ENCODE measurements around the gene HMCN2.

The HMCN2 gene

GRCh38 chr9:130308081-130308571 is 42.6 kb downstream of the HMCN2 start:
- DNase-seq (ENCODE audit: low read depth in 2 of 2) = no peak

GRCh38 chr9:130309689-130310455 is 44.3 kb downstream of the HMCN2 start:
- no peak for DNase-seq (ENCODE audit: low read depth in 2 of 2)

- no peak for DNase-seq (ENCODE audit: low read depth in 2 of 2)
Observed at GRCh38 chr9:130310456-130310855, 44.9 kb downstream of the HMCN2 start.

GRCh38 chr9:130311003-130311402 is 45.4 kb downstream of the HMCN2 start:
- DNase-seq (ENCODE audit: low read depth in 2 of 2) = no peak

GRCh38 chr9:130311408-130312140 is 46.0 kb downstream of the HMCN2 start:
- DNase-seq (ENCODE audit: low read depth in 2 of 2) = no peak

- no peak for DNase-seq (ENCODE audit: low read depth in 2 of 2)
Observed at GRCh38 chr9:130313103-130313858, 47.7 kb downstream of the HMCN2 start.

- DNase-seq (ENCODE audit: low read depth in 2 of 2) = no peak
Observed at GRCh38 chr9:130315446-130316226, 50.1 kb downstream of the HMCN2 start.

- DNase-seq (ENCODE audit: low read depth in 2 of 2) = no peak
Observed at GRCh38 chr9:130316430-130316829, 50.9 kb downstream of the HMCN2 start.

GRCh38 chr9:130319300-130319699 is 53.7 kb downstream of the HMCN2 start:
- DNase-seq (ENCODE audit: low read depth in 2 of 2) = no peak

- DNase-seq (ENCODE audit: low read depth in 2 of 2) = no peak
Observed at GRCh38 chr9:130319944-130320712, 54.6 kb downstream of the HMCN2 start.

GRCh38 chr9:130320723-130321481 is 55.3 kb downstream of the HMCN2 start:
- DNase-seq (ENCODE audit: low read depth in 2 of 2) = no peak

GRCh38 chr9:130321539-130321938 is 56.0 kb downstream of the HMCN2 start:
- DNase-seq (ENCODE audit: low read depth in 2 of 2) = no peak

- no peak for DNase-seq (ENCODE audit: low read depth in 2 of 2)
Observed at GRCh38 chr9:130323051-130323745, 57.6 kb downstream of the HMCN2 start.

GRCh38 chr9:130325921-130326320 is 60.4 kb downstream of the HMCN2 start:
- no peak for DNase-seq (ENCODE audit: low read depth in 2 of 2)

GRCh38 chr9:130327070-130327780 is 61.7 kb downstream of the HMCN2 start:
- no peak for DNase-seq (ENCODE audit: low read depth in 2 of 2)

- DNase-seq (ENCODE audit: low read depth in 2 of 2) = no peak
Observed at GRCh38 chr9:130327781-130328348, 62.3 kb downstream of the HMCN2 start.

GRCh38 chr9:130328349-130328801 is 62.8 kb downstream of the HMCN2 start:
- DNase-seq (ENCODE audit: low read depth in 2 of 2) = no peak

- no peak for DNase-seq (ENCODE audit: low read depth in 2 of 2)
Observed at GRCh38 chr9:130329061-130329460, 63.5 kb downstream of the HMCN2 start.

All from stimulated activated CD8-positive, alpha-beta memory T cell treated with anti-CD3 and anti-CD28 coated beads, Interleukin-2, amount 100 ng/mL, for 48 hours (primary cell).